NOMO-1 treated with dmso at 0.1 percent for 144 hours (cell line): ENCODE results near the gene MRPL23.

Source experiments
- DNase-seq: peaks from one replicate; lab custom pipeline; 2025; ENCODE audit not compliant: unreplicated experiment; lab: John Stamatoyannopoulos, UW

Gene MRPL23

DNA sequence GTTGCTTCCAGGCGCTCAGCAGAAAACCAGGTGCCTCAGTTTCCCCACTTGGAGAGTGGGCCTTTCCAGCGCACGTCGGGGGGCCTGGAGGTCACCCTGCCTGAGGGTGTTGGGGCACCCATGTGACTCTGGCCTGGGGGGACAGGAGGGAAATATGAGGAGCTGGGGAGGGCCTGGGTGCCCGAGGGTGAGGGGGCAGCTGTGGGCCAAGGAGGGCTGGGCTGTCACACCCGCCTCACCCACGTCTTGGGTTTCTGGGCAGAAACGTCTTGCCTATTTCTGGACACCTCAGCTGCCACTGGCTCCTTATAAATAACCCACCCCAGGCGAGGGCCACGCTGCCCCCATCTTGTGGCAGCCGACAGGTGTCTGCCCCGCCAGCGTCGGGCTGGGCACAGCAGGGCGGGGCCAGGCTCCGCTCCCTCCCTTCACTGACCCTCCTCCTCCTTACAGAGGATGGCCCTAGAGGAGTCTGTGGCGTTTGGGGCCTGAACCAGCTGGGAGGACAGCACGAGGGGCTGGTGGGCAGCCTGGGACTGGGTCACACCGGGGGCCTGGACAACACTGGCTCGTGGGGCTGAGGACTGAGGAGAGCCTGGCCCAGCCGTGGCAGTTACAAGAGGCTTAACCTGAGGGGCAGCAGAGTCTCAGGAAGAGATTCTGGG, 26.1 kb upstream of the MRPL23 start:
- DNase-seq = no peak

DNA sequence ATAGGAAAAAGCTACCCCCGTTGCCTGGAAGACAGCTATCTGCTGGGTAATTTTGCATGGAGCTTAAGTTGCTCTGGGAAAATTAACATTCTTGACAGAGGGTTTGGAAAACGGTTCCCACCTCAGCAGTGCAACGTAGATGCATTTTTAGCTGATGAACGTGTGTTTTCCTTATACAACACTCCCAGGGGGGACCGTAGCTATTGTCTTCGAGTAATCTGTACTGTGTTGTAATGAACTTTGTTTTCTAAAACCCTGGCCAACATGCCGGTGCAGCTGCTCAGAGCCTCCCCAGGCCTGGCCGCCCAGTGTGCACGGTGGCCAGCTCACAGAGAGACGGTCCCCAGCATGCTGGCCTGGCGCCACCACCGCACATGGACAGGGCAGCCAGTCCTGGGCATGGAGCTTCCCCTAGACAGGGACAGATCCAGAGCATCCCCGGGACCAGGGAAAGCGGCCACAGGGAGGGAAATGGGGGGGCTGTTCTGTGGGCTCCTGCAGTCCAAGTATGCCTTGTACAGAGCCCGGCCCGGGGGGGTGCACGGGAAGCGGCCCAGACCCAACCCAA, 25.5 kb upstream of the MRPL23 start:
- DNase-seq = no peak

GRCh38 chr11:1922481-1923081, 24.6 kb upstream of the MRPL23 start:
- DNase-seq = no peak

- DNase-seq = no peak
Measured at GRCh38 chr11:1923201-1923956, 23.8 kb upstream of the MRPL23 start.

GRCh38 chr11:1924181-1924580, 23.0 kb upstream of the MRPL23 start:
- no peak for DNase-seq

DNA sequence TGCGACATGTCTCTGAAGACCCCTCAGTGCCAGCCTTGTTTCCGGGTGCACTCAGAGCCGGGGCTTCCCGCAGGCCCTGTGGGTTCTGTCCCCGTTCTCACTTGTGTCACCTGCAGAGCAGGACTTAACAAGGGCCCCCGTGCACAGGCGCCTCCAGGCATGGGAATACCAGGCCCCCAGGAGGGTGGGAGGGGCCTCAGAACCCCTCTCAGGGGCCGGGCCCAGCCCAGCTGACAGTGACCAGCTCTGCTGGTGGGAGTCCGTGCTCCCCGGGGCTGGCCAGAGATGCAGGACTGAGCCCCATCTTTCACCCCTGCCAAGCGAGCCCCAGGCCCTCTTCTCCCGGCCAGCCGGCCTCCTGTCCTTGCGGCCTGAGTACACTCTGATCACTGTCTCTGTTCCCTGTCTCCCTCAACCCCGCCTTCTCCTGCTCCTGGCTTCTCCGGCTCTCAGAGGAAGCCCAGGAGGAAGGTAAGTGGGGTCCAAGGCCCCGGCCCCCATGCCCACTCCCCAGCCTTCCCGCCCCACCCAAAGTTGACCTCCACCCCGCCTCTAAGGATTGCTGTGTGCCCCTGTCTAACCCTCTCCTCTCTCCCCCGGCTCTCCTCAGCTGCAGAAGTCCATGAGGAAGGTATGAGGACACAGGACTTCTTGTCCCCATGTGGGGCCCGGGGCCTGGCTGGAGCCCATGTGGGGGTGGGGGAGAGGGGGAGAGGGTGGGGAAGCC, 22.3 kb upstream of the MRPL23 start:
- DNase-seq = no peak

GRCh38 chr11:1925373-1926155, 21.6 kb upstream of the MRPL23 start:
- no peak for DNase-seq

DNA sequence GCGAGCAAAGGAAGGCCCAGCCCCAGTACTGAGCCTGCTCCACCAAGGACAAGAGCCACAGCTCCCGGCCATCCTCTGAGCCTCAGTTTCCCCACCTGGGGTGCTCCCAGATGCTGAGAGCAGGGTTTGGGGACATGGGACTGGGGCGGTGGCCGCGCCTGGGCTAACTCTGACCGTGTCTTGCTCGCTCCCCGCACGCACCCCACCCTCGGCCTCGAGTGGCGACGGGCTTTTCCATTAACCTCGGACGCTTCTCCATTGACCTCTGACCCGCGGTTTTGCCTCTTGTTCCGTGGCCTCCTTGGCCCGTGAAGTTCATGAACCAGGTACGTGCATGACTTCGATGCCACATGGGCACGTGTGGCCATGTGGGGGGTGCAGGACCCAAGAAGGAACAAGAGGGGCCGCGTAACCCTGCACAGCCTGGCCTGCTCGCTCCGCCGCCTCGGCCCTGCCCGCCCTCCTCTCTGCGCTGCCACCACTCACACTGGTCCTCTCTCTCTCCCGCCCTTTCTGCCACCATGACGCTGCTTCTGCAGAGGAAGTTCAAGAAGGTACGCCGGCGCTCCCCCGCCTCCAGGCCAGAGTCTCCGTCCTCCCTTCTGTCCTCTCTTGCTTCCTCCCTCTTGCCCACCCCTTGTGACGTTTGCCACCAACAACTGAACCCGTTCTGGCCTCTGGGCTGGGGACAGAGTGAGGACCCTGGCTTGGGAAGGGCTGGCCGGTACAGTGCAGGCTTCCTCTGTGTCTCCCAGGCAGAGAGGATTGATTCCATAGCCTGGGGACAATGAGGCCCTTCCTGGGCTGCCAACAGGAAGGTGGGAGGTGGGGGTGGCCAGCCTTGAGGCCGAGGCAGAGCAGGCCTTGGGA, 20.7 kb upstream of the MRPL23 start:
- DNase-seq = no peak

- no peak for DNase-seq
Measured at GRCh38 chr11:1927026-1927847, 19.9 kb upstream of the MRPL23 start.

GRCh38 chr11:1927848-1928469, 19.2 kb upstream of the MRPL23 start:
- DNase-seq = no peak

GRCh38 chr11:1928470-1928890, 18.7 kb upstream of the MRPL23 start:
- DNase-seq = no peak

DNA sequence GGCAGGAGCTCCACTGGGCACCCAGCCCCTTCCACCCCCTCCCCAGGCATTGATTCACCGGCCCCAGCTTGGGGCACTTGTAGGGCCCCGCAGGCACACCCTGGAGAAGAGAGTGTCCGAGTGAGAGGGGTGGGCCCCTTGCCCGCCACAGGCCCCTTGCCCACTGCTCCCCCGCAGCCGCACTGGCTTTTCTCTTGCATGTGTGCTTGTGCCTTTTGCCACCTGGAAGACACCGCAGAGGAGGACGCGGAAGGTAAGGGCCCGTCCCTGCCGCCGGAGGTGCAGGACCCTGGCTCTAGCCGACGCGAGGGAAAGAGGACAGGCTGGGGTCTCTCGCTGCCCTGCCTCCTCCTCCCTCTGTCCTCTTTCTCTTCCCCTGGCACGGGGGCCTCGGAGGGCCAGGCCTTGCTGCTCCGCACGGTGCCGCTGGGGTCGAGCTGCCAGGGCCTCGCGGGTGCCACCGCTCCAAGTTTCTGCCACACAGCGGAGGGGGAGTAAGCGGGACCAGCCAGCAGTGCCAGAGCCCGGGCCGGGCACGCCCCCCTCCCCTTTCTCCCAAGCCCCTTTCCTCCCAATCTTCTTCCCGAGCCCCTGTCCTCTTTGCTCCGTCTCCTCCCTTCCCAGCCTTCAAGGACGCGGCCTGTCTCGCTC, 18.1 kb upstream of the MRPL23 start:
- no peak for DNase-seq

- DNase-seq = no peak
Measured at GRCh38 chr11:1929621-1930461, 17.3 kb upstream of the MRPL23 start.

DNA sequence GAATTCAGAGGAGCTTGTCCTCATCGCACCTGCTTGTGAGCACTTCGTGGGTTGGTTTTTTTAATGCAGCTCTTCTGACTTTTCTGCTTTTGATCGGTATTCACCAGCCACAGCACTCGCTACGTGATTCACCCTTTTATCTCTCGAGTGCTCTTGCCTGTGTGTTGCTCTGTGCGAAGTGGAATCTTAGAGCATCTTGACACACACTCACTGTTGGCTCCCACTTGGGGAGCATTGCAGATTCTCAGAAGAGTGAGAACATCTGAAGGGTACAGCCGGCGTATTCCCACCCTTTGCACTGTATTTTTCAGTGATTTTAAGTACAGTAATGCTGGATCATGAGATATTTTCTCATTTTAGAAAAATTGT, 16.7 kb upstream of the MRPL23 start:
- DNase-seq = no peak

DNA sequence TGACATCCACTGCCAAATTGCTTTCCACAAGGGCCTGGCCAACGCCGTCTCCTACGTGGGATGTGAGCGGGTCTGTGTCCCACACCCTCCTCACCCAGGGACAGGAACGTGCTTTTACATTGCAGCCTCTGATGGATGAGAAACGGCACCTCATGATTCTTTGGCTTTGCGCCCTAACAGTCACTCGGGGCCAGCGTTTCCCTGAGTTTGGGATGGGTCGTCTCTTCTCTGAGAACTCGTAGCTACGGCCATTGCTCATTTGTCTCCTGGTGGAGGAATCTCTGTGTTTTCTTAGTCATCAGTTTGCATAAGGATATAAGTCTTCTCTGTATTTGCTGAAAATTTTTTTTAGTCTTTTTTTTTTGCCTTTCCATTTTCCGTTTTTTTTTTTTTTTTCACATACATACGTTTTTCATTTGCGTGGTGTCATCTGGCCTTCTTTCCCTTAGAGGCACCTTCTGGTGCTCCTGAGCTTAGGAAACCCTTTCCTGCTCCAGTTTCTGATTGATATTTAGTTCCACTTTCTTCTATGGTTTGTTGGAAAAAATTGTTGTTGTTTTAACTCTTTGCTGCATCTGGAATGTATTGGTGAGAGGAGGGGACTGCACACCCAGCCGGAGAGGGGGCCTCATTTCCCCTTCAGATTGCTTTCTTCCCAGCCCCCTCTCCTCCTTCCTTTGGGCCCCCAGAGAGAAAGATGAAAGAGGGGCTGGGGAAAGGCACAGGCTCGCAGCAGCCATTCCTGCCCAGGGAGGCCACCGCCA, 15.6 kb upstream of the MRPL23 start:
- no peak for DNase-seq

DNA sequence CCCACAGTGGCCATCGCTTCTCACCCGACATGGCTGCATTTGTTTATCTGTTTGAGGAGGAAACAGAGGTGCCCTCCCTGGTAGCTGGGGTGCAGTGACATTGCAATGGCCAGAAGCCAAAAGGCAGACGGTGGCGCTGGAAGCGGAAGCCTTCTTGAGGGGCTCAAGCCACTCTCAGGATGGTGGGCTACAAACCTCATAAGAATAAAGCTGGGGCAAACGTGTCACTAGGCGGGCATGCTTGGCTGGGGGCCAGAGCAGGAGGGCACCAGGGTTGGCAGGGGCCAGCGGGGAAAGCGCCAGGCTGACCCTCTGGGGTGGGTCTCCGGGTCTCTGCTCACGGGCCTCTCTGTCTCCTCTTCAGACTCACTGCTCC, 15.0 kb upstream of the MRPL23 start:
- no peak for DNase-seq
